Measurements from ENCODE around the gene NEK7. TPM values are rescaled to one million over a fixed set of nuclear protein-coding genes. Genes with fewer than 3 reads are reported as not detected.

Gene NEK7
- total RNA-seq, 1 donor from 2014 or later, result 34.7 TPM

DNA sequence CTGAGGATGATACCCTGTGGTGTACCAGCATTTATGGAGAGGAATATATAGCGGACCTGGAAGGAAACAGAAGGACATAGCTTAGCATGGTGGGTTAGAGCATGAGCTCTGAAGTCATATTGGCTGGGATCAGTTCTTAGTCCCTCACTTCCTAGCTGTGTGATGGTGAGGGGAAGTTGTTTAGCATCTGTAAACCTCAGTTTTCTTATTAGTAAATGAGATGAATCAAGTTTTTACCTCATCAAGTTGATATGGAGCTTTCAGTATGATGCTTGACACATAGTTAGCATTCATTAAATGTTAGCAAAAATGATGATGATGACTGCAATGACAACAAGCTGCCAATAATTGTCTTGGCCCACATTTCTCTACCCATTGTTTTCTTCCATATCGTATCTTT is 84.8 kb downstream of the NEK7 start:
- no peaks in the 10 kb centered on the region for H3K79me2 ChIP-seq (ENCODE audit: low read depth)
- Mint-ChIP-seq H3K4me1 (peaks cover 3% of the 10 kb centered on the region), H3K4me3 (no peak overlapping the region), H3K27ac (no peak overlapping the region), H3K36me3 (peaks cover 2% of the 10 kb centered on the region), H3K27me3 (ENCODE audit: insufficient read depth, low read depth) (peaks cover 2% of the 10 kb centered on the region), H3K9me3 (no peaks in the 10 kb centered on the region)
- no peak for DNase-seq (ENCODE audit: low spot score)
- no peak overlapping the region for H3K4me2 ChIP-seq
- no peaks in the 10 kb centered on the region for H3K27me3 ChIP-seq
- no peaks in the 10 kb centered on the region for H4K20me1 ChIP-seq (ENCODE audit: low read depth)
- H3K9me3 ChIP-seq (ENCODE audit: low read depth), result no peaks in the 10 kb centered on the region
- no peak overlapping the region for H2AFZ ChIP-seq (replicated peaks)
- no peak overlapping the region for H3K27ac ChIP-seq
- no peak for TF ChIP-seq EZH2phosphoT487 (IDR thresholded peaks at IDR 0.05)
- no peak for TF ChIP-seq EZH2 (IDR thresholded peaks at IDR 0.05)
- no peak overlapping the region for H3K9ac ChIP-seq
- H3K4me3 ChIP-seq, result no peak overlapping the region
- H3F3A ChIP-seq (ENCODE audit: low read depth), result no peaks in the 10 kb centered on the region
- no peaks in the 10 kb centered on the region for H3K36me3 ChIP-seq
- no peaks in the 10 kb centered on the region for H3K4me1 ChIP-seq

DNA sequence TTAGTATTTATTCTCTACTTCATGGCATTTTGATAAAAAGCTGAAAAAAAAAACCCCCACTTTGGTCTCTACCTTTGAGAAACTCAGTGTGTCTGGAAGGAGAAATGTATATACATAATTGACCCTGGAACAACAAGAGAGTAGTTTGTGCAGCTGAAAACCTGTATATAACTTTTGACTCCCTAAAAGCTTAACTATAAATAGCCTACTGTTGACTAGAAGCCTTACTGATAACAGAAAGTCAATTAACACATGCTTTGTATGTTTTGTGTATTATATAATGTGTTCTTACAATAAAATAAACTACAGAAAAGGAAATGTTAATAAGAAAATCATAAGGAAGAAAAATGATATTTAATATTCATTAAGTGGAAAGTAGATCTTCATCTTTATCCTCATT is 88.0 kb downstream of the NEK7 start:
- no peaks in the 10 kb centered on the region for H3F3A ChIP-seq (ENCODE audit: low read depth)
- H3K9me3 ChIP-seq (ENCODE audit: low read depth), result no peaks in the 10 kb centered on the region
- H3K36me3 Mint-ChIP-seq, result peaks cover 2% of the 10 kb centered on the region
- no peaks in the 10 kb centered on the region for H3K4me1 ChIP-seq
- no peak overlapping the region for H3K4me3 Mint-ChIP-seq
- no peaks in the 10 kb centered on the region for H4K20me1 ChIP-seq (ENCODE audit: low read depth)
- H3K27me3 Mint-ChIP-seq (ENCODE audit: insufficient read depth, low read depth), result peaks cover 2% of the 10 kb centered on the region
- no peak overlapping the region for H3K27ac Mint-ChIP-seq
- H3K4me2 ChIP-seq, result no peak overlapping the region
- no peaks in the 10 kb centered on the region for H3K27me3 ChIP-seq
- TF ChIP-seq EZH2phosphoT487 (IDR thresholded peaks at IDR 0.05), result no peak
- TF ChIP-seq EZH2 (IDR thresholded peaks at IDR 0.05), result no peak
- TF ChIP-seq, protein P1, sequence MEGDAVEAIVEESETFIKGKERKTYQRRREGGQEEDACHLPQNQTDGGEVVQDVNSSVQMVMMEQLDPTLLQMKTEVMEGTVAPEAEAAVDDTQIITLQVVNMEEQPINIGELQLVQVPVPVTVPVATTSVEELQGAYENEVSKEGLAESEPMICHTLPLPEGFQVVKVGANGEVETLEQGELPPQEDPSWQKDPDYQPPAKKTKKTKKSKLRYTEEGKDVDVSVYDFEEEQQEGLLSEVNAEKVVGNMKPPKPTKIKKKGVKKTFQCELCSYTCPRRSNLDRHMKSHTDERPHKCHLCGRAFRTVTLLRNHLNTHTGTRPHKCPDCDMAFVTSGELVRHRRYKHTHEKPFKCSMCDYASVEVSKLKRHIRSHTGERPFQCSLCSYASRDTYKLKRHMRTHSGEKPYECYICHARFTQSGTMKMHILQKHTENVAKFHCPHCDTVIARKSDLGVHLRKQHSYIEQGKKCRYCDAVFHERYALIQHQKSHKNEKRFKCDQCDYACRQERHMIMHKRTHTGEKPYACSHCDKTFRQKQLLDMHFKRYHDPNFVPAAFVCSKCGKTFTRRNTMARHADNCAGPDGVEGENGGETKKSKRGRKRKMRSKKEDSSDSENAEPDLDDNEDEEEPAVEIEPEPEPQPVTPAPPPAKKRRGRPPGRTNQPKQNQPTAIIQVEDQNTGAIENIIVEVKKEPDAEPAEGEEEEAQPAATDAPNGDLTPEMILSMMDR (IDR thresholded peaks at IDR 0.05), result no peak
- no peak overlapping the region for H3K27ac ChIP-seq
- DNase-seq (ENCODE audit: low spot score), result no peak
- no peak overlapping the region for H3K4me3 ChIP-seq
- H3K9me3 Mint-ChIP-seq, result peaks cover 2% of the 10 kb centered on the region
- no peak overlapping the region for H2AFZ ChIP-seq (replicated peaks)
- H3K36me3 ChIP-seq, result no peaks in the 10 kb centered on the region
- H3K9ac ChIP-seq, result no peak overlapping the region
- no peaks in the 10 kb centered on the region for H3K79me2 ChIP-seq (ENCODE audit: low read depth)
- peaks cover 3% of the 10 kb centered on the region for H3K4me1 Mint-ChIP-seq

DNA sequence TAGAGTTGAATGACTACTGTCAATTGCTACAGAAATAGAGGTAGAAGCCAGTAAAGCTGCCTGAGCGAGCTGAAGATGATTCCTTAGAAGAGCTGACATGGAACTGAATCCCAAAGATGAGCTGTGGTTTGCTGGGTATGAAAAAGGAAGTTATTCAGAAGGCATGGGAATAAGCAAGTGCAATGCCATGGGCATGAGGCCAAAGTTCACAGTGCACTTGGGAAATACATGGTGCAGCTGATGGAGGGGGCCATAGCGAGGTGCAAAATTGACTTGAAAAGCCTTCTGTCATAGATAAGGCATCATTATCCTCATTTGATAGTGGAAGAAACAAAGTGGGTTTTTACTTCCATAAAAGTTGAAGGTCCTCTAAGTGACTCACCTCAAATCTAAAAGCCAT is 88.6 kb downstream of the NEK7 start:
- Histone ChIP-seq H3K4me1 (no peaks in the 10 kb centered on the region), H3K27me3 (no peaks in the 10 kb centered on the region), H2AFZ (replicated peaks) (no peak overlapping the region), H3K27ac (no peak overlapping the region), H3K36me3 (no peaks in the 10 kb centered on the region), H3K4me2 (no peak overlapping the region), H3K9me3 (ENCODE audit: low read depth) (no peaks in the 10 kb centered on the region), H3K4me3 (no peak overlapping the region), H4K20me1 (ENCODE audit: low read depth) (no peaks in the 10 kb centered on the region), H3K79me2 (ENCODE audit: low read depth) (no peaks in the 10 kb centered on the region), H3K9ac (no peak overlapping the region), H3F3A (ENCODE audit: low read depth) (no peaks in the 10 kb centered on the region)
- Mint-ChIP-seq H3K27ac (no peak overlapping the region), H3K9me3 (peaks cover 2% of the 10 kb centered on the region), H3K27me3 (ENCODE audit: insufficient read depth, low read depth) (peaks cover 2% of the 10 kb centered on the region), H3K4me1 (peaks cover 3% of the 10 kb centered on the region), H3K4me3 (no peak overlapping the region), H3K36me3 (peaks cover 2% of the 10 kb centered on the region)
- no peak for DNase-seq (ENCODE audit: low spot score)
- TF ChIP-seq, protein P1 (IDR thresholded peaks at IDR 0.05), result no peak
- TF ChIP-seq EZH2 (IDR thresholded peaks at IDR 0.05) (no peak), EZH2phosphoT487 (IDR thresholded peaks at IDR 0.05) (no peak)

DNA sequence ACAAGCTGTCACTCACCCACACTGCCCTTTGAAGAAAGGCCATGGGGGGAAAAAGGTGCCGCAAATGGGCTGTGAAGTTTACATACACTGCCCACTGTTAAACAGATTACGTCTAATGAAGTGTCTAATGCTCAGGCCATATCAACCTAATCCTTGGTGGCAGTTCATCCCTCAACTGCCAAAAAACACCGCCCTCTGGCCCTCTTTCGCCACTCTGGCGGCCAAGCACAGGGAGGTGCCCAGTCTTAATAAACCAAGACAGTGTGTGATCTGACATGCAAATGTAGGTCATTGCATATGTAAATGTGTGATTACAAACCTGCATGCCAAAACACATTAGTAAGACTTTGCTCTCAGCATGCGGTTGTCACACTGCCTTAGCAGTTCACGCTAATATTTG is 89.5 kb downstream of the NEK7 start:
- peaks cover 2% of the 10 kb centered on the region for H3K9me3 Mint-ChIP-seq
- DNase-seq (ENCODE audit: low spot score), result no peak
- no peak for TF ChIP-seq EZH2phosphoT487 (IDR thresholded peaks at IDR 0.05)
- TF ChIP-seq EZH2 (IDR thresholded peaks at IDR 0.05), result no peak
- TF ChIP-seq, protein P1 (IDR thresholded peaks at IDR 0.05), result no peak
- H3K27ac Mint-ChIP-seq, result no peak overlapping the region
- H3K36me3 ChIP-seq, result no peaks in the 10 kb centered on the region
- H3K9me3 ChIP-seq (ENCODE audit: low read depth), result no peaks in the 10 kb centered on the region
- H3K27ac ChIP-seq, result no peak overlapping the region
- no peak overlapping the region for H3K4me3 ChIP-seq
- no peak overlapping the region for H3K9ac ChIP-seq
- no peak overlapping the region for H3K4me3 Mint-ChIP-seq
- H3K4me1 Mint-ChIP-seq, result peaks cover 3% of the 10 kb centered on the region
- H3K4me1 ChIP-seq, result no peaks in the 10 kb centered on the region
- no peaks in the 10 kb centered on the region for H3K79me2 ChIP-seq (ENCODE audit: low read depth)
- H3K36me3 Mint-ChIP-seq, result peaks cover 2% of the 10 kb centered on the region
- H4K20me1 ChIP-seq (ENCODE audit: low read depth), result no peaks in the 10 kb centered on the region
- H3F3A ChIP-seq (ENCODE audit: low read depth), result no peaks in the 10 kb centered on the region
- H3K27me3 Mint-ChIP-seq (ENCODE audit: insufficient read depth, low read depth), result peaks cover 2% of the 10 kb centered on the region
- H3K27me3 ChIP-seq, result no peaks in the 10 kb centered on the region
- H2AFZ ChIP-seq (replicated peaks), result no peak overlapping the region
- H3K4me2 ChIP-seq, result no peak overlapping the region
